MM.1S (cell line): ENCODE data around the gene TLR6.

ENCODE experiments used
- CTCF ChIP-seq: fragments of 300-600 bp; sonication (generic); IDR thresholded peaks from 2 replicates; pipeline ENCODE4 v1.5.1; 2016; ENCODE audit warnings: antibody characterized with exemption, low read length, mixed read lengths
- EZH2phosphoT487 ChIP-seq: fragments of 300-600 bp; sonication (generic); IDR thresholded peaks from 2 replicates; pipeline ENCODE4 v1.6.1; 2018; ENCODE audit warnings: antibody characterized with exemption, low read length

GRCh38 chr4:38870098-38870808 is 13.6 kb upstream of the TLR6 start:
- no peak for TF ChIP-seq CTCF
- TF ChIP-seq EZH2phosphoT487 = no peak
